Ramos (cell line): ENCODE measurements around the gene ABCD2.

ENCODE experiments used
- in situ Hi-C: fragments of 300-500 bp; cut with MboI; formaldehyde crosslinking; loops from one replicate; pipeline ENCODE4 v1.14.3; 2022; ENCODE audit warnings: low sequenced_read_pairs; ENCODE audit not compliant: unreplicated experiment

The ABCD2 gene

GRCh38 chr12:39616251-39616650 lies 3.4 kb downstream of the ABCD2 start:
- in situ Hi-C loops = loop anchor here (25.0 kb wide), 1 partner anchor 496 kb away; the partner anchor contains the start of gene SLC2A13

- in situ Hi-C loops = loop anchor here (25.0 kb wide), 1 partner anchor 499 kb away; the partner anchor contains the start of gene SLC2A13
Measured at GRCh38 chr12:39613525-39613924, 6.1 kb downstream of the ABCD2 start.

GRCh38 chr12:39612250-39612649 lies 7.4 kb downstream of the ABCD2 start:
- in situ Hi-C loops = loop anchor here (25.0 kb wide), 1 partner anchor 500 kb away; the partner anchor contains the start of gene SLC2A13

GRCh38 chr12:39611818-39612217 lies 7.8 kb downstream of the ABCD2 start:
- in situ Hi-C loops = loop anchor here (25.0 kb wide), 1 partner anchor 500 kb away; the partner anchor contains the start of gene SLC2A13

GRCh38 chr12:39610436-39611025 lies 9.1 kb downstream of the ABCD2 start:
- in situ Hi-C loops = loop anchor here (25.0 kb wide), 1 partner anchor 502 kb away; the partner anchor contains the start of gene SLC2A13

- in situ Hi-C loops = loop anchor here (25.0 kb wide), 1 partner anchor 505 kb away; the partner anchor contains the start of gene SLC2A13
Measured at GRCh38 chr12:39606712-39607423, 12.7 kb downstream of the ABCD2 start.

GRCh38 chr12:39605996-39606395 lies 13.6 kb downstream of the ABCD2 start:
- in situ Hi-C loops = loop anchor here (25.0 kb wide), 1 partner anchor 506 kb away; the partner anchor contains the start of gene SLC2A13

GRCh38 chr12:39605501-39605900 lies 14.1 kb downstream of the ABCD2 start:
- in situ Hi-C loops = loop anchor here (25.0 kb wide), 1 partner anchor 507 kb away; the partner anchor contains the start of gene SLC2A13

- in situ Hi-C loops = loop anchor here (25.0 kb wide), 1 partner anchor 509 kb away; the partner anchor contains the start of gene SLC2A13
Measured at GRCh38 chr12:39603065-39603464, 16.5 kb downstream of the ABCD2 start.

- in situ Hi-C loops = loop anchor here (25.0 kb wide), 1 partner anchor 510 kb away; the partner anchor contains the start of gene SLC2A13
Measured at GRCh38 chr12:39601951-39602350, 17.7 kb downstream of the ABCD2 start.

GRCh38 chr12:39595928-39596327 lies 23.7 kb downstream of the ABCD2 start:
- in situ Hi-C loops = no loop called here

- in situ Hi-C loops = no loop called here
Measured at GRCh38 chr12:39592295-39592694, 27.3 kb downstream of the ABCD2 start.

GRCh38 chr12:39588348-39588747 lies 31.3 kb downstream of the ABCD2 start:
- in situ Hi-C loops = no loop called here

GRCh38 chr12:39587225-39587624 lies 32.4 kb downstream of the ABCD2 start:
- in situ Hi-C loops = no loop called here

GRCh38 chr12:39586816-39587215 lies 32.8 kb downstream of the ABCD2 start:
- in situ Hi-C loops = no loop called here

- in situ Hi-C loops = no loop called here
Measured at GRCh38 chr12:39581592-39581991, 38.0 kb downstream of the ABCD2 start.

GRCh38 chr12:39575498-39575875 lies 44.1 kb downstream of the ABCD2 start:
- in situ Hi-C loops = no loop called here

- in situ Hi-C loops = no loop called here
Measured at GRCh38 chr12:39574785-39575497, 44.7 kb downstream of the ABCD2 start.

GRCh38 chr12:39574378-39574777 lies 45.2 kb downstream of the ABCD2 start:
- in situ Hi-C loops = no loop called here

- in situ Hi-C loops = no loop called here
Measured at GRCh38 chr12:39573971-39574370, 45.6 kb downstream of the ABCD2 start.

- in situ Hi-C loops = no loop called here
Measured at GRCh38 chr12:39572551-39572950, 47.1 kb downstream of the ABCD2 start.
